SK-MEL-5 (cell line): Measurements from ENCODE around the gene PLEKHA6. TPM values are rescaled to one million over a fixed set of nuclear protein-coding genes. Genes with fewer than 3 reads are reported as not detected.

Experiments used
- DNase-seq: peaks from one replicate; pipeline ENCODE4 v3.0.0-alpha.2; 2016; ENCODE audit warnings: low read depth, low spot score
- in situ Hi-C: cut with HindIII; loops from 2 replicates; pipeline ENCODE4 v1.10.0; 2016; ENCODE audit warnings: low sequenced_read_pairs, high pct_unique_total_duplicates, low pct_unique_long_range_greater_than_20kb
- polyA plus RNA-seq, 2 experiments: library from polyadenylated mRNA; depleted of rRNA; stranded (reverse); fragments of >200 nt; gene quantifications; 2 replicates each; pipeline ENCODE4 v1.2.3, GENCODE V29; 2015
- total RNA-seq: library from RNA; depleted of rRNA; stranded (reverse); fragments of >200 nt; shearing (Covaris generic); gene quantifications from 2 replicates; pipeline ENCODE4 v1.2.3, GENCODE V29; 2014; rRNA removed

Gene PLEKHA6, protein sequence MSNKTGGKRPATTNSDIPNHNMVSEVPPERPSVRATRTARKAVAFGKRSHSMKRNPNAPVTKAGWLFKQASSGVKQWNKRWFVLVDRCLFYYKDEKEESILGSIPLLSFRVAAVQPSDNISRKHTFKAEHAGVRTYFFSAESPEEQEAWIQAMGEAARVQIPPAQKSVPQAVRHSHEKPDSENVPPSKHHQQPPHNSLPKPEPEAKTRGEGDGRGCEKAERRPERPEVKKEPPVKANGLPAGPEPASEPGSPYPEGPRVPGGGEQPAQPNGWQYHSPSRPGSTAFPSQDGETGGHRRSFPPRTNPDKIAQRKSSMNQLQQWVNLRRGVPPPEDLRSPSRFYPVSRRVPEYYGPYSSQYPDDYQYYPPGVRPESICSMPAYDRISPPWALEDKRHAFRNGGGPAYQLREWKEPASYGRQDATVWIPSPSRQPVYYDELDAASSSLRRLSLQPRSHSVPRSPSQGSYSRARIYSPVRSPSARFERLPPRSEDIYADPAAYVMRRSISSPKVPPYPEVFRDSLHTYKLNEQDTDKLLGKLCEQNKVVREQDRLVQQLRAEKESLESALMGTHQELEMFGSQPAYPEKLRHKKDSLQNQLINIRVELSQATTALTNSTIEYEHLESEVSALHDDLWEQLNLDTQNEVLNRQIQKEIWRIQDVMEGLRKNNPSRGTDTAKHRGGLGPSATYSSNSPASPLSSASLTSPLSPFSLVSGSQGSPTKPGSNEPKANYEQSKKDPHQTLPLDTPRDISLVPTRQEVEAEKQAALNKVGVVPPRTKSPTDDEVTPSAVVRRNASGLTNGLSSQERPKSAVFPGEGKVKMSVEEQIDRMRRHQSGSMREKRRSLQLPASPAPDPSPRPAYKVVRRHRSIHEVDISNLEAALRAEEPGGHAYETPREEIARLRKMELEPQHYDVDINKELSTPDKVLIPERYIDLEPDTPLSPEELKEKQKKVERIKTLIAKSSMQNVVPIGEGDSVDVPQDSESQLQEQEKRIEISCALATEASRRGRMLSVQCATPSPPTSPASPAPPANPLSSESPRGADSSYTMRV
- 0.08 TPM in 1 of 2 replicates, not detected in the other for total RNA-seq
- polyA plus RNA-seq (2015; cell fraction: cytosol; rRNA removed): 0.04 and 0.10 TPM in 2 replicates
- polyA plus RNA-seq (2015; cell fraction: nucleus; rRNA removed): 0.11 and 0.26 TPM in 2 replicates

DNA sequence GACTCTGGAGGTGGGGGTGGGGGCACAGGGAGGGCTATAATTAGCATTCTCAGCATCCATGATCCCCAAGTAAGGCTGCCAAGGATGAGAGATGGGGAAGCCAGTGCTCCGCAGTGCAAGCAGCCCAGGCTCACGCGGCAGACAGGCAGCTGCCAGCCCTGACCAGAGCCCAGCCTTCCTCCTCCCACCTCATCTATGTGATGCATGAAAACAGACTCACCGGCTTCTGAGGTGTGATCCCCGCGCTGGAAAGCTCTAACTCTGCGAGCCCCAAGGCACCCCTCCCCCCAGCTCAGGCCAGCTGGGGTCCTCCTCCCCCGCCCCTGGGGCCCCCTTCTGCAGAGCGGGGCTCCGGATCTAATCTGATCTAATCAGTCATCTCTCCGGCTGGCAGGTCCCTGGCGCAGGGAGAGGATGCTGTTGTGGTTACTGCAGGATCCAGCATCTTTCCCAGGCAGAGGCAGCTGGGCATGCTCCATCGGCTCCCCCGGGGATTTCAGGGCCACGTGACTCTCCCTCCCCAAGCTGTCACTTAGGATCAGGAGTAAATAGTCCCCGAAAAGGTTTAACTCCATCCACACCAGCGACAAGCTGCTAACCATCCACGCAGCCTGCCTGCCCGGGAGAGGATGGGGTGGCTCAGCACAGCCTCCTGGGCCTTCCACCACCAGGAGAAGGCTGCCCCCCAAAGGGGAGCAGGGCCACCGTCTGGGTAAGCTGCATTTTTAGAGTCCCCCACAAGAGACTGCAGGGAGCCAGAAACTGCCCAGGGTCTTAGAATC lies at the start of gene PLEKHA6:
PLEKHA6 (minus strand) TSS at position 456 of the 782 bp plus-strand sequence. CDS start 86,202 bp downstream, outside the sequence.
- in situ Hi-C loops: loop anchor here (10.0 kb wide), 1 partner anchor 145 kb away; the partner anchor contains the start of gene GOLT1A

DNA sequence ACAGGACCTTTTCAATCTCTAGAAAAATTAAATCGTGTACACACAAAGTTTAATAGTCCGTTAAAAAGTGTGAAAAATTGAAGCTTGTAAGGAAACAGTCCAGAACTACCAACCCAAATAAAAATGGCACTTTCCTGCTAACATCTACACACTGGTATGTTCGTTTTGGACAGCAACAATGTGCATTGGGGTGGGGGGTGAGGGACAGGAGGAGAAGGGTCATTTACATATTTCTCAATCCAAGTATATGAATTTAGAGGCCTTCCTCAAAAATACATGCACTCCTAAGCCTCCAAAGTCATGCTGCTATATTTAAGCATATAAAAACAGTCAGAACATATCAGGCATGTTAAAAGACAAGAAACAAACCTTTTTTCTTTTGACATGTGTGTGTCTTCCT lies 49.4 kb upstream of the PLEKHA6 start:
- DNase-seq: no peak
- in situ Hi-C loops: no loop called here

More for the DNA sequence above, at the start of gene PLEKHA6:
- DNase-seq: no peak

DNA sequence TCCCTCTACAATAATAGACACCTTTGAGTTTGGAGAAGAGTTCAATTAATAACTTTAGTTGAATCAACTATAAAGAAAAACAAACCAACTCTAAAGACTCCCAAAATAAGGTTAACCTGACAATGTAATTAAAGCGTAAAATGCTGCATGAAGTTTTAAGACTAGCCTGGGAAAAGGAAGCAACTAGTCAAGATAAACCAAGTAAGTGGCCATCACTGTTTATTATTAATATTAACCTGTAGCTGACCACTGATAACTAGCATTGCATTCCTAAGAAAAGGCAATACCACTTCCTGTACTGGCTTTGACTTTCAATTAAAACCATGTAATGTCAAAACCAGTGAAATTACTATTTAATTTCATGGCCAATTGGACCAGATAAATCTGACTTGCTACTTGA lies 48.9 kb upstream of the PLEKHA6 start:
- in situ Hi-C loops: no loop called here
- DNase-seq: no peak

DNA sequence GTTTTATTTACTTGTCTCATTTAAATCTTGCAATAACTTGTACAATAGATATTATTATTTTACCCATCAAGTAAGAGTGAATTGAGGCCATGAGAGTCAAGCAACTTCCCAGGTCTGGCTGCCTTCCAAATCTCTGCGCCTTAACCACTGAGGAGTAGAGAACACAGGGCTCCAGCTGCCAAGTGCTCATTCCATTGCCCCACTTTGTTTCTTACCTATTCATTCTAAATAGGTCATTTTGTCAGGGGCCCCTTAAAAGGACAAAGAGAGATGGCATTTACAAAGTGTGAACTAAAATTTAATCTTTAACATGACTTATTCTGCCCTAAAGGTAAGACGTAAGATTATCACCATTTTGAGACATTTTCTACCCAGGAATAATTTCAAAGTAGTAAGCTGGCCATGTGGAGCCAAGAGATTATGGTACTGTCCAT lies 48.4 kb upstream of the PLEKHA6 start:
- peak; percentile 53 for DNase-seq
- in situ Hi-C loops: no loop called here

DNA sequence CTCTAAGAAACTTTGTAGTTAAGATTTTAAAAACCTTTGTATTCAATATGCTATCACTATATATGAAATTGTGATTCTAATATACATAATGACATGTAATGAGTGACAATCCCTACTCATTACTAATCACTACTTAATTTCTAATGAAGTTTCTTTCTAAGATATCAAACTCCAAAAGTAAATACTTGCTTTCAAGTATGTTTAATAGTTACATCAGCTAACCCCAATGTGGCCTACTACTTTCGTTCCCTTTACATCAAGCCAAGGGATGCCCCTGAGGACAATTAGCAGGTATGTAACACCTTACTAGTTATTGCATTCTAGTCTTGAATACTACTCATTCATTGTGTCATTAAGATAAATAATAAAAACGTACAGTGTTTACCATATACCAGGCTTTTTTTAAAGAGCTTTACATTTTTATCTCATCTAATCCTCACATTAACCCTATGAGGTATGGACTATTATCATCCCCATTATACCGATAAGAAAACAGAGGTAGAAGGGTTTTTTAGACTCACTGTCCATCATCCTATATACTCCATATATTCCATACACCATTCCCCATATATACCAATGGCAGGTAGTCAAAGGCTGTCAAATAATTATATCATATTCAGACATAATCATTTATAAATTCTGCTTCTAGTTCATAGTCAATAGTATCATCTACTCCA lies 47.7 kb upstream of the PLEKHA6 start:
- in situ Hi-C loops: no loop called here
- DNase-seq: no peak

DNA sequence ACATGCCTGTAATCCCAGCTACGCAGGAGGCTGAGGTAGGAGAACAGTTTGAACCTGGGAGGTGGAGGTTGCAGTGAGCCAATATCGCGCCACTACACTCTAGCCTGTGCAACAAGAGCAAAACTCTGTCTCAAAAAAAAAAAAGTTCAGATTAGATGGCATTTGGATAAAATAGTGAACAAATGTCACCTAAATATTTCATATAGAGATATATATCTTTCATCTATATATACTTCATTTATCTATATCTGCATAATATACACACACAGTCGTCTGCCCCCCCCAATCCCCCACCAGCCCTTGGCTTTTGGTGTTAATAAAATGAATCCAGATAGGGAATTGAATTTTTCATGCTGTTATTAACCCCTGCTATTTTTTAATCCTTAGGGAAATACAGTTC lies 46.9 kb upstream of the PLEKHA6 start:
- no peak for DNase-seq
- in situ Hi-C loops: no loop called here

DNA sequence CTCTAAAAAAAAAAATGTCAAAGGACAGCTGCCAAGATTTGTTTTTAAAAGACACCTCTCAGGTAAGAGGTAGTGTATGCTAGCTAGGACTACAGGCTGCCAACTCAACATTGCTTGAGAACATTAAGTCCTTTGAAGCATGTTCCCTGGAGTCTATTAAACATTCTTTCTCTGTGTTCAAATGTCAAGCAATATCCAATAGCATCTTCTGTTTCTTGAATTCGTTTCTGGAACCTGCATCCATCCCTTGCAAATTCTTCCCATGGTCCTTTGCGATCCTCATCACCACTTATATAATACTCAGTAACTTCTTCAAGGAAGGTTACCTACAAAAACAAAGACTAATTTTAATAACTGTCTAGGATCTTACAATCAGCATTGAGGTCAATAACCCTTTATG lies 46.3 kb upstream of the PLEKHA6 start:
- DNase-seq: peak; percentile 74
- in situ Hi-C loops: no loop called here

DNA sequence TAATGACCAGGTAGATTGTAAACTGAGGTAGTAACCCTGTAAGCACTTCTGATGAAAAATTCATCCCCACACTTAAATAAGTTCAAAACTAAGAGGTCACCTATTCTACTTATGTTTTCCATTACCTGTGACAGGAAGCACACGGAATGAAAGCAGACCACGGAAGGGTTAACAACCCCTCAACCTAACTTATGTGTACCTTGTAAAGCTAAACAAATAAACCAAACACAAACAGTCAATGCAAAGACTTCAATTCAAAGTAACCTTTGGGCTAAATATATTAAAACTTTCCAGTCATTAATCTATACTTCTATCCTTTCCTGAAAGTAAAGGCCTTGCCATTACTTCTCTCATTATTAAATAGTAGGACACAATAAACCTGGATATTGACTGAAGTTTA lies 44.9 kb upstream of the PLEKHA6 start:
- no peak for DNase-seq
- in situ Hi-C loops: no loop called here

DNA sequence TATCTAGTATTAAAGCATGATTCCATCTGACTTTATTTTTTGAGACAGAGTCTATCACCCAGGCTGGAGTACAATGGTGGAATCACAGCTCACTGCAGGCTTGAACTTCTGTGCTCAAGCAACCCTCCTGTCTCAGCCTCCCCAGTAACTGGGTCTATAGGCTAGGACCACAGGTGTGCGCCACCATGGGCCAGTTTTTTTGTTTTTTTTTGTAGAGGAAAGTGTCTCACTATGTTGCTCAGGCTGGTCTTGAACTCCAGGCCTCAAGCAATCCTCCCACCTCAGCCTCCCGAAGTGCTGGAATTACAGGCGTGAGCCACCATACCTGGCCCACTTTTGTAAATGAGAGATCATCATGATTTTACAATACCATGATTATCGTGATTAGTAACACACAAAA lies 42.7 kb upstream of the PLEKHA6 start:
- no peak for DNase-seq

DNA sequence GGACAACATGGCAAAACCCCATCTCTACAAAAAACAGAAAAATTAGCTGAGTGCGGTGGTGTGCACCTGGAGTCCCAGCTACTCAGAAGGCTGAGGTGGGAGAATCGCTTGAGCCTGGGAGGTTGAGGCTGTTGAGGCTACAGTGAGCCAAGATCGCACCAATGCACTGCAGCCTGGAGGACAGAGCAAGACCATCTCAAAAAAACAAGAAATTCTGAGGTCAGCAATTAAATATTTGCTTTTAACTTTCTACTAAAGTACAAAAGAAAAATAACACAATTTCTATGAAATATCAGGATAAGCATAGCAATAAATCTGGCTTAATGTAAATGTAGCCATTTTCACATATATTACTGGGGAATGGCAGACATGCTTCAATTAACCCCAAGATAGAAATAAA lies 42.0 kb upstream of the PLEKHA6 start:
- no peak for DNase-seq
- in situ Hi-C loops: no loop called here

More for the DNA sequence above, 42.7 kb upstream of the PLEKHA6 start:
- in situ Hi-C loops: no loop called here

DNA sequence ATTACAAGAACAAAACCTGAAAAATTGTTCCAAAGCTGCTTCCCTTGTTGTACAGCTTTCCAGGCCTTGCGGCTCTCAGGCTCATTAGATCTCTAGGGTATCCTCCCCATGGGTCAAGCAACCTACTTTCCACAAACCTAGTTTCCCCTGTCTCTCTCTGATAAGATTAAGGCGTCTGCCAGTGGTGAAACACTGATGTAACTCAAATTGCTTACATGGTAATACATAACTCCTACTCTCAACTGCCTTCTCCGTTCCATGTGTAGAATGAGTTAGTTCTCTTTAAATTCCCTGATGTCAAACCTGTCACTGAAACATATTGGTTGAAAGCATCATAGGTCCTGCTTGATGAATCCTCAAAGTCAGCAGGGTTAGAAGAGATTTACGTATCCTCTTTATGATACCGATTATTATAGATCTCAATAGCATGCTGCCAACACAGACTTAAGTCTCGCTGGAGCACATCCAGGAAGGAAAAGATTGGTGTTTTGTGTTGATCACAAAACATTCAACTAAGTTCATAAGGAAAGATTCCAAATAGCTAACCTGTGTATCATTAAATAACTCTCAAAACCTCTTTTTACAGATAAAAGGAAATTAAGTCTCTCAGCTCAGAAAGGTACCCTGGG lies 41.3 kb upstream of the PLEKHA6 start:
- in situ Hi-C loops: no loop called here
- DNase-seq: no peak

DNA sequence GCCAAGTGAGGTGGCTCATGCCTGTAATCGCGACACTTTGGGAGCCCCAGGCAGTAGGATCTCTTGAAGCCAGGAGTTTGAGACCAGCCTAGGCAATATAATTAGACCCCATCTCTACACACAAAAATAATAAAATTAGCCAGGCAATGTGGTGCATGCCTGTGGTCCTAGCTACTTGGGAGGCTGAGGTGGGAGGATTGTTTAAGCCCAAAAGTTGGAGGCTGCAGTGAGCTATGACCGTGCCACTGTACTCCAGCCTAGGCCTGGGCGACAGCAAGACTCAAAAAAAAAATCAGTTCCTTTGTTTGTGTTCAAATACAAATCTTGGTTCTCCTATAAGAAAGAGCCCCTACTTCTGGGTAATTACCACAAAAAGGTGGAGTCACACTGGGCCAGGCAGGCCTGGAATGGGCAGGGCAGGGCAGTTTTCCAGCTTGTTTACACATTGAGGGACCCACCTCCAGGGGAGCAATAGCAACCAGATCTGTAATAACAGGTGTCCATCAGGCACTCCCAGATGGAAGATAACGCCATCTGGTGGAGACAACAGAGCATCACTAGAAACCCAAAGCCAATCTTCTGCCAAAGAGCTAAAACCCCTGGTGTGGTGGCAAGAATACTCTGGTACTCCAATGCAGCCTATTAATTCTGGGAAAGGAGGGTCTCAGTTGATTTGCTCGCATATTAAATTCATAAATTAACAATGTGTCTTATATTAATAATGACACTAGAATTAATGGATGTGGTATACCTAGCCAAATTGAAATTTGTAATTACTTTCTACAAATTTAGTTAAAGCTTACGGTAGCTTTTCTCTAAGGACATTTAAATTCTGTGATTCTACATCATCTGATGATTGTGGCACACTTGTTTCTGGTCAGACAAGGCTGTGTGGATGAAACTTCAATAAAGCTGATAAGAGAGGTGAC lies 38.7 kb upstream of the PLEKHA6 start:
- in situ Hi-C loops: no loop called here
- DNase-seq: peak; percentile 91

DNA sequence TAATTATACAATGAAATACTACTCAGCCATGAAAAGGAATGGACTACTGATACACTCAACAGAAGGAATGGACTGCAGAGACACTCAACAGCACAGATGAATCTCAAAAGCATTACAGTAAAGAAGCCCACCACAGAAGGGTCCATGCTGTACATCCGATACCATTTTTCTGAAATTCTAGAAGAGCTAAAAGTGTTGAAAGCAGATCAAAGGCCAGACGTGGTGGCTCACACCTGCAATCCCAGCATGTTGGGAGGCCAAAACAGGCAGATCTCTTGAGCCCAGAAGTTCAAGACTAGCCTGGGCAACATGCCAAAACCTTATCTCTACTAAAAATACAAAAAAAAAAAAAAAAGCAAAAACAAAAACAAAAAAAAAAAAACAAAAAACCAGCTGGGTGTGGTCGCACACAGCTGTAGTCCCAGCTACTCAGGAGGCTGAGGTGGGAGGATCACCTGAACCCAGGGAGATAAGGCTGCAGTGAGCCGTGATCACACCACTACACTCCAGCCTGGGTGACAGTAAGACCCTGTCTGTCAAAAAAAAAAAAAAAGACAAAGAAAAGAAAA lies 36.4 kb upstream of the PLEKHA6 start:
- in situ Hi-C loops: no loop called here

DNA sequence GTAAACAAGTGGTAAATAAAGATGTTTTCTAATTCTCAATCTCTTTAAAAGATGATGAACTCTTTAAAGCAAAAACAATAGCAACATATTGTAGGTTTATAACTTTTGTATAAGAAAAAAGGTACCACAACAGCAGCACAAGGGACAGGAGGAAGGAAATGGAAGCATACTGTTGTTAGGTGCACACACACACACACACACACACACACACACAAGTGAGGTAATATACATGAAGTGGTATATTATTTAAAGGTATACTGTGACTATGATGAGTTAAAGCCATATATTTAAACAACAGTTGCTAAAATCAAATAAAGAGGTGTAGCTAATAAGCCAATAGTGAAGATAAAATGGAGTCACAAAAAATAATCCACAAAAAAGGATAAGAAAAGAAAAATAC lies 31.9 kb upstream of the PLEKHA6 start:
- DNase-seq: no peak
- in situ Hi-C loops: no loop called here

More for the DNA sequence above, 36.4 kb upstream of the PLEKHA6 start:
- DNase-seq: no peak
